PFSK-1 (cell line): ENCODE measurements around the gene NUDC.

Source experiments
- POLR2AphosphoS5 ChIP-seq: IDR thresholded peaks from 2 replicates; pipeline ENCODE4 v1.6.1; 2012; ENCODE audit warnings: low read depth, mild to moderate bottlenecking, control low read depth, low read length, moderate library complexity
- REST ChIP-seq, 2 experiments: IDR thresholded peaks; 2 replicates each; pipeline versions ENCODE4 v1.6.1 to v1.8.0; 2011 to 2012; ENCODE audit warnings: low read depth in 2 of 2, low read length in 2 of 2, control low read depth in 1 of 2, inconsistent platforms in 1 of 2, mild to moderate bottlenecking in 1 of 2, moderate library complexity in 1 of 2; ENCODE audit not compliant: insufficient read depth in 1 of 2
- SIN3A ChIP-seq: IDR thresholded peaks from 2 replicates; pipeline ENCODE4 v1.6.1; 2012; ENCODE audit warnings: mild to moderate bottlenecking, low read length, moderate library complexity, borderline replicate concordance; ENCODE audit not compliant: insufficient read depth
- TAF1 ChIP-seq: IDR thresholded peaks from 2 replicates; pipeline ENCODE4 v1.6.1; 2012; ENCODE audit warnings: low read length, control low read depth, borderline replicate concordance; ENCODE audit not compliant: insufficient read depth

- TF ChIP-seq POLR2AphosphoS5 (no peak), TAF1 (no peak), SIN3A (no peak), REST (IDR thresholded peaks at IDR 0.05; ENCODE audit: insufficient read depth in 1 of 2, low read depth in 2 of 2, low read length in 2 of 2) (no peak)
Measured at GRCh38 chr1:26942656-26943055, 21.1 kb downstream of the NUDC start.
